ENCODE data around the gene CLSTN1. TPM values are rescaled to one million over a fixed set of nuclear protein-coding genes. Genes with fewer than 3 reads are reported as not detected.
A peak's percentile ranks its signal among the peaks of the same experiment; 100 is the strongest.

The CLSTN1 gene
- total and polyA plus RNA-seq, 2 of the 13 experiments (the other 11 are each of a cell fraction or from before 2014, with no cell fraction given): 19.7 to 29.8 TPM

GRCh38 chr1:9687120-9687873, 136.5 kb downstream of the CLSTN1 start (continued):
- peak; percentile 72 for TF ChIP-seq MAX (IDR thresholded peaks at IDR 0.05)
- 0 out of 2 replicates have a peak, but pooled peaks have one; percentile 41 for TF ChIP-seq ZNF350 (CRISPR knock-in tag; IDR thresholded peaks at IDR 0.05; ENCODE audit: borderline replicate concordance, low read depth)
- no peak for TF ChIP-seq ZNF737 (CRISPR knock-in tag; IDR thresholded peaks at IDR 0.05; ENCODE audit: borderline replicate concordance)
- TF ChIP-seq SKI (IDR thresholded peaks at IDR 0.05; ENCODE audit: partially characterized antibody): no peak
- TF ChIP-seq ZNF30 (CRISPR knock-in tag; IDR thresholded peaks at IDR 0.05): no peak
- no peak for TF ChIP-seq GTF3A (CRISPR knock-in tag; conservative IDR thresholded peaks at IDR 0.05)
- TF ChIP-seq, protein P1, sequence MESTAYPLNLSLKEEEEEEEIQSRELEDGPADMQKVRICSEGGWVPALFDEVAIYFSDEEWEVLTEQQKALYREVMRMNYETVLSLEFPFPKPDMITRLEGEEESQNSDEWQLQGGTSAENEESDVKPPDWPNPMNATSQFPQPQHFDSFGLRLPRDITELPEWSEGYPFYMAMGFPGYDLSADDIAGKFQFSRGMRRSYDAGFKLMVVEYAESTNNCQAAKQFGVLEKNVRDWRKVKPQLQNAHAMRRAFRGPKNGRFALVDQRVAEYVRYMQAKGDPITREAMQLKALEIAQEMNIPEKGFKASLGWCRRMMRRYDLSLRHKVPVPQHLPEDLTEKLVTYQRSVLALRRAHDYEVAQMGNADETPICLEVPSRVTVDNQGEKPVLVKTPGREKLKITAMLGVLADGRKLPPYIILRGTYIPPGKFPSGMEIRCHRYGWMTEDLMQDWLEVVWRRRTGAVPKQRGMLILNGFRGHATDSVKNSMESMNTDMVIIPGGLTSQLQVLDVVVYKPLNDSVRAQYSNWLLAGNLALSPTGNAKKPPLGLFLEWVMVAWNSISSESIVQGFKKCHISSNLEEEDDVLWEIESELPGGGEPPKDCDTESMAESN (CRISPR knock-in tag; conservative IDR thresholded peaks at IDR 0.05): no peak
- TF ChIP-seq, protein P2, sequence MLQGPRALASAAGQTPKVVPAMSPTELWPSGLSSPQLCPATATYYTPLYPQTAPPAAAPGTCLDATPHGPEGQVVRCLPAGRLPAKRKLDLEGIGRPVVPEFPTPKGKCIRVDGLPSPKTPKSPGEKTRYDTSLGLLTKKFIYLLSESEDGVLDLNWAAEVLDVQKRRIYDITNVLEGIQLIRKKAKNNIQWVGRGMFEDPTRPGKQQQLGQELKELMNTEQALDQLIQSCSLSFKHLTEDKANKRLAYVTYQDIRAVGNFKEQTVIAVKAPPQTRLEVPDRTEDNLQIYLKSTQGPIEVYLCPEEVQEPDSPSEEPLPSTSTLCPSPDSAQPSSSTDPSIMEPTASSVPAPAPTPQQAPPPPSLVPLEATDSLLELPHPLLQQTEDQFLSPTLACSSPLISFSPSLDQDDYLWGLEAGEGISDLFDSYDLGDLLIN (CRISPR knock-in tag; IDR thresholded peaks at IDR 0.05; ENCODE audit: borderline replicate concordance): no peak
- TF ChIP-seq ZNF615 (CRISPR knock-in tag; IDR thresholded peaks at IDR 0.05; ENCODE audit: borderline replicate concordance): no peak
- no peak for TF ChIP-seq NFIB (CRISPR knock-in tag; IDR thresholded peaks at IDR 0.05; ENCODE audit: borderline replicate concordance)
- no peak for TF ChIP-seq CC2D1A (CRISPR knock-in tag; IDR thresholded peaks at IDR 0.05)
- TF ChIP-seq ZNF788 (CRISPR knock-in tag; IDR thresholded peaks at IDR 0.05; ENCODE audit: borderline replicate concordance): no peak
- TF ChIP-seq RBM22 (optimal IDR thresholded peaks at IDR 0.05; ENCODE audit: low read length): no peak
- 0 out of 2 replicates have a peak, but pooled peaks have one; percentile 5 for TF ChIP-seq YEATS2 (CRISPR knock-in tag; IDR thresholded peaks at IDR 0.05; ENCODE audit: borderline replicate concordance)
- peak; percentile 78; the same call in 1 of the 2 replicates for TF ChIP-seq ZBTB7A (CRISPR knock-in tag; IDR thresholded peaks at IDR 0.05)
- no peak for TF ChIP-seq JUN (CRISPR knock-in tag; IDR thresholded peaks at IDR 0.05)
- 0 out of 2 replicates have a peak, but pooled peaks have one; percentile 43 for TF ChIP-seq NFKBIZ (CRISPR knock-in tag; IDR thresholded peaks at IDR 0.05)
- peak; percentile 74; the same call in 1 of the 2 replicates for TF ChIP-seq GABPB1 (CRISPR knock-in tag; IDR thresholded peaks at IDR 0.05)
- TF ChIP-seq NFIC (IDR thresholded peaks at IDR 0.05; ENCODE audit: low read length): no peak
- TF ChIP-seq, protein P3, sequence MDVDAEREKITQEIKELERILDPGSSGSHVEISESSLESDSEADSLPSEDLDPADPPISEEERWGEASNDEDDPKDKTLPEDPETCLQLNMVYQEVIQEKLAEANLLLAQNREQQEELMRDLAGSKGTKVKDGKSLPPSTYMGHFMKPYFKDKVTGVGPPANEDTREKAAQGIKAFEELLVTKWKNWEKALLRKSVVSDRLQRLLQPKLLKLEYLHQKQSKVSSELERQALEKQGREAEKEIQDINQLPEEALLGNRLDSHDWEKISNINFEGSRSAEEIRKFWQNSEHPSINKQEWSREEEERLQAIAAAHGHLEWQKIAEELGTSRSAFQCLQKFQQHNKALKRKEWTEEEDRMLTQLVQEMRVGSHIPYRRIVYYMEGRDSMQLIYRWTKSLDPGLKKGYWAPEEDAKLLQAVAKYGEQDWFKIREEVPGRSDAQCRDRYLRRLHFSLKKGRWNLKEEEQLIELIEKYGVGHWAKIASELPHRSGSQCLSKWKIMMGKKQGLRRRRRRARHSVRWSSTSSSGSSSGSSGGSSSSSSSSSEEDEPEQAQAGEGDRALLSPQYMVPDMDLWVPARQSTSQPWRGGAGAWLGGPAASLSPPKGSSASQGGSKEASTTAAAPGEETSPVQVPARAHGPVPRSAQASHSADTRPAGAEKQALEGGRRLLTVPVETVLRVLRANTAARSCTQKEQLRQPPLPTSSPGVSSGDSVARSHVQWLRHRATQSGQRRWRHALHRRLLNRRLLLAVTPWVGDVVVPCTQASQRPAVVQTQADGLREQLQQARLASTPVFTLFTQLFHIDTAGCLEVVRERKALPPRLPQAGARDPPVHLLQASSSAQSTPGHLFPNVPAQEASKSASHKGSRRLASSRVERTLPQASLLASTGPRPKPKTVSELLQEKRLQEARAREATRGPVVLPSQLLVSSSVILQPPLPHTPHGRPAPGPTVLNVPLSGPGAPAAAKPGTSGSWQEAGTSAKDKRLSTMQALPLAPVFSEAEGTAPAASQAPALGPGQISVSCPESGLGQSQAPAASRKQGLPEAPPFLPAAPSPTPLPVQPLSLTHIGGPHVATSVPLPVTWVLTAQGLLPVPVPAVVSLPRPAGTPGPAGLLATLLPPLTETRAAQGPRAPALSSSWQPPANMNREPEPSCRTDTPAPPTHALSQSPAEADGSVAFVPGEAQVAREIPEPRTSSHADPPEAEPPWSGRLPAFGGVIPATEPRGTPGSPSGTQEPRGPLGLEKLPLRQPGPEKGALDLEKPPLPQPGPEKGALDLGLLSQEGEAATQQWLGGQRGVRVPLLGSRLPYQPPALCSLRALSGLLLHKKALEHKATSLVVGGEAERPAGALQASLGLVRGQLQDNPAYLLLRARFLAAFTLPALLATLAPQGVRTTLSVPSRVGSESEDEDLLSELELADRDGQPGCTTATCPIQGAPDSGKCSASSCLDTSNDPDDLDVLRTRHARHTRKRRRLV (CRISPR knock-in tag; IDR thresholded peaks at IDR 0.05): no peak
- peak; percentile 49 for TF ChIP-seq SAP130 (CRISPR knock-in tag; IDR thresholded peaks at IDR 0.05; ENCODE audit: low read depth)

Data from HepG2 (cell line).